NCI-H2029 treated with DMSO at 0.1 percent for 48 hours (cell line): ENCODE measurements around the gene INSM1.
A peak's percentile ranks its signal among the peaks of the same experiment; 100 is the strongest.

Experiments used
- DNase-seq: peaks from one replicate; lab custom pipeline; 2025; lab: John Stamatoyannopoulos, UW

Gene INSM1

GRCh38 chr20:20362774-20363433, 5.0 kb upstream of the INSM1 start:
- DNase-seq, result peak; percentile 91

GRCh38 chr20:20363434-20363798, 4.5 kb upstream of the INSM1 start:
- peak; percentile 75 for DNase-seq

DNA sequence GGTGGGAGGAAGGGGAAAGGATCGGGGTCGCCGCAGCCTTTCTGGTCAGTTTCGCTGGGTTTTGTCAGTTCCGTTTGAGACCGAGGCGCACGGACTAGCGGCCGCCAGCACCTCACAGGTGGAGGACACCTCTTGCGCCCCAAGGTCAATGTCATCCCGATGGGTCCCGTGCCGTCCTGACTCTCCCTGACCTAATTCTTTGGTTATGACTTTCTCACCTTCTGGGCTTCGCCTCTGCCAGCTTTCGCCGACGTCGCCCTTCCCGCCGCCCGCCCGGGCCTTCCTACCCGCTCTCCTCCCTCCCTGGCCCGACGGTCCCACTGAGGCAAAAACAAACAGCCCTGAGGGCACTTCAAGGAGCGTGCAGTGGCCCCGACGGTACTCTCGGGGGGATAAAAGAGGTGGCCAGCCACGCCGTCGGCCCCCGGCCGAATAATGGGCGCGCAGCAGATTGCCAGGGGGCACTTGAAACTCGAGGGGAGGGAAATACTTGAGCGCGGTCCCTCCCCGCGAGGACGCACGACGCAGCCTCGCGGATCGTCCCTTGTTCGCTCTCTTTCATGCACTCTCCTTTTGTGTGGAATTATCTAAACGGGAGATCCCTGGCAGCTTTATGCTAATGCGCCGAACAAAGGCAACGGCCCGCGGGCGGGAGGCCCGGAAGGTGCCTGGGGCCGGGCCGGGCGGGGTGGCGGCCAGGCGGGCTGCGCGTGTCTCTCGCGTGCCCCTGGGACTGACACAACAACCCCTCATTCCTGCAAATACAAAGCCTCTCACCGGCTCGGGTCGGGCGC, 3.9 kb upstream of the INSM1 start:
- peak; percentile 91 for DNase-seq

GRCh38 chr20:20364593-20365479, 3.1 kb upstream of the INSM1 start:
- DNase-seq, result no peak

DNA sequence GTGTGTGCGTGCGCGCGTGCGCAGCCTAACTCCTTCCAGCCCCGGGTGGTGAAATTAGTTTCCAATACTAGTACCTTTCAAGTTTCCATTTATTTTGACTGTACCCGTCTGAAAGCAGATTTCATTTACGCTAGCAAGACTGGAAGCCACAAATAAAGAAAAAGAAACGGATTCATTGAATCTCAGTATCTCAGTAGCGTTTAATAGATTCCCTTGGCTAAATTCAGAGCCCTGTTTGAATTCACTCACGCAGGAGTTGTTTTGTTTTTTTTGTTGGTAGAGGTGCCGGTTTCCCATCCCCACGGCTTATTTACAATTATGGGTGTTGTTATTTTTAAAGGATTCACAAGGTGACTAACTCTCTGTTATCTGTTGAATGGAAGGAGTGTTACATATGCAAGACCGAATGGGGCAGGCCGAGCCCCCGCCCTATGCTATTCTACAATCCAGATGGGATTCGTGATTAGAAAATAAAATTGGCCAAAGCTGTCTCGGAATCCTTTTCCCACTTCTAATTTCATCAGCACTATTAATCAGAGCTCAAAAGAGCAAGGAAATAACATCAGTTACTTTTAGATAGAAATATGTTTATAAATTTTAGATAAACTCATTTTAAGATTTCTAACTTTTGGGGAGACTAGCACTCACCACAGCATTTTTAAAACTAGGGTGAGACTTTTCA, 2.3 kb upstream of the INSM1 start:
- peak; percentile 53 for DNase-seq

GRCh38 chr20:20366551-20366875, 1.4 kb upstream of the INSM1 start:
- DNase-seq, result peak; percentile 43

GRCh38 chr20:20366876-20367574, 879 bp upstream of the INSM1 start:
- no peak for DNase-seq

DNA sequence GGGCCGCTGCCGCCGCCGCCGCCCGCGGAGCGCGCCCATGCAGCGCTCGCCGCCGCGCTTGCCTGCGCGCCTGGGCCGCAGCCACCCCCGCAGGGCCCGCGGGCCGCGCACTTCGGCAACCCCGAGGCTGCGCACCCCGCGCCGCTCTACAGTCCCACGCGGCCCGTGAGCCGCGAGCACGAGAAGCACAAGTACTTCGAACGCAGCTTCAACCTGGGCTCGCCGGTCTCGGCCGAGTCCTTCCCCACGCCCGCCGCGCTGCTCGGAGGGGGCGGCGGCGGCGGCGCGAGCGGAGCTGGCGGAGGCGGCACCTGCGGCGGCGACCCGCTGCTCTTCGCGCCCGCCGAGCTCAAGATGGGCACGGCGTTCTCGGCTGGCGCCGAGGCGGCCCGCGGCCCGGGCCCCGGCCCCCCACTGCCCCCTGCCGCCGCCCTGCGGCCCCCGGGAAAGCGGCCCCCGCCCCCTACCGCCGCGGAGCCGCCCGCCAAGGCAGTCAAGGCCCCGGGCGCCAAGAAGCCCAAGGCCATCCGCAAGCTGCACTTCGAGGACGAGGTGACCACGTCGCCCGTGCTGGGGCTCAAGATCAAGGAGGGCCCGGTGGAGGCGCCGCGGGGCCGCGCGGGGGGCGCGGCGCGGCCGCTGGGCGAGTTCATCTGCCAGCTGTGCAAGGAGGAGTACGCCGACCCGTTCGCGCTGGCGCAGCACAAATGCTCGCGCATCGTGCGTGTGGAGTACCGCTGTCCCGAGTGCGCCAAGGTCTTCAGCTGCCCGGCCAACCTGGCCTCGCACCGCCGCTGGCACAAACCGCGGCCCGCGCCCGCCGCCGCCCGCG, 730 bp downstream of the INSM1 start:
- no peak for DNase-seq

DNA sequence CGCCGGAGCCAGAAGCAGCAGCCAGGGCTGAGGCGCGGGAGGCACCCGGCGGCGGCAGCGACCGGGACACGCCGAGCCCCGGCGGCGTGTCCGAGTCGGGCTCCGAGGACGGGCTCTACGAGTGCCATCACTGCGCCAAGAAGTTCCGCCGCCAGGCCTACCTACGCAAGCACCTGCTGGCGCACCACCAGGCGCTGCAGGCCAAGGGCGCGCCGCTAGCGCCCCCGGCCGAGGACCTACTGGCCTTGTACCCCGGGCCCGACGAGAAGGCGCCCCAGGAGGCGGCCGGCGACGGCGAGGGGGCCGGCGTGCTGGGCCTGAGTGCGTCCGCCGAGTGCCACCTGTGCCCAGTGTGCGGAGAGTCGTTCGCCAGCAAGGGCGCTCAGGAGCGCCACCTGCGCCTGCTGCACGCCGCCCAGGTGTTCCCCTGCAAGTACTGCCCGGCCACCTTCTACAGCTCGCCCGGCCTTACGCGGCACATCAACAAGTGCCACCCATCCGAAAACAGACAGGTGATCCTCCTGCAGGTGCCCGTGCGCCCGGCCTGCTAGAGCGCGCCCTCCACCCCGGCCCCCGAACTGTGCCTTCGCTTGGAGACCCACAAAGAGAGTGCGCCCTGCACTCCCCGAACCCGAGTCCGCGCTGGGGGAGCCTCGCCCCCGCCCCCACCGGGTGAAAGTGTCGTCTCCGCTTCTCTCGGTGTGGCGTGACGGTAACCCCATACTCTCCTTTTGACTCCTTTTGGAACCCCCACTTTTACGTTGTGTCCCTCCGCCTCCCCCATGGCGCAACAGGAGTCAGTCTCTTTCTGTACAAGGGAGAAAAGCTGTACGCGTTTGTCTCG, 1.6 kb downstream of the INSM1 start:
- no peak for DNase-seq

DNA sequence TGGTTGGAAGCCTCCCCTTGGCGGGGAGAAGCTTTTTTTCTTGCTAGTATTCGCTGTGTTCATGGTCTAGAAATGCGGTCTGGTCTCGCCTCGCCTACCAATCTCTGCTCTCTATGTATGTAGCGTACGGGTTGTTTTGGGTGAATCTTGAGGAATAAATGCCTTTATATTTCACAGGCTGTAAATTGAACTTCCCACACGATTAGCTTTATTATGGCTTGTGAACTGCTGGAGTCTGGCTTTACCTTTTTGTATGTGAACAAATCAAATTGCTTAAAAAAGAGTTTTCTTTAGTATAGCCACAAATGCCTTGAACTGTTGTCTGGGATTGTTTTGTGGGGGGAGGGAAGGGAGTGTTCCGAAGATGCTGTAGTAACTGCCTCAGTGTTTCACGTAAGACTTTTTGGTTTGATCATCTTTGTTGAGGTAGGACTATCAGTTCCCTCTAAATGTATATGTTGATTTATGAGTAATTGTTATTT, 2.2 kb downstream of the INSM1 start:
- DNase-seq, result no peak

DNA sequence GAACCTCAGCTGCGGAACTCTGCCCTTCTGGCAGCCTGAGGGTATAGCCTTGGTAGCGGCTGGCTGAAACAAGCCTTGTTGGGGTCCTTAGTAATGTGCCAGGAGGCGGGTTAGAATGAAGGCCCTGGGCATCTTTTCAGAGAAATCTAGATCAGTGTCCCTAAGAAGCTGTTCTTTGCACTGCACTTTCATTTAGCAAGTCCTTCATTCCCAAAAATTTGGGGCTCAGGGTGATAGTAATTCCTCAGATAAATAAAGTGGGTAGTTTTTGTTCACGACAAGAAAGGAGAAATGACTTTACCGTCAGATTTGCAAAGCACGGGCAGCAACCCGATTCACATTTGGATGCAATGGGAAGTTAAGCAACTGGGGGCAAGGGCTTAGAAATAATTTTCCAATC, 3.2 kb downstream of the INSM1 start:
- no peak for DNase-seq

DNA sequence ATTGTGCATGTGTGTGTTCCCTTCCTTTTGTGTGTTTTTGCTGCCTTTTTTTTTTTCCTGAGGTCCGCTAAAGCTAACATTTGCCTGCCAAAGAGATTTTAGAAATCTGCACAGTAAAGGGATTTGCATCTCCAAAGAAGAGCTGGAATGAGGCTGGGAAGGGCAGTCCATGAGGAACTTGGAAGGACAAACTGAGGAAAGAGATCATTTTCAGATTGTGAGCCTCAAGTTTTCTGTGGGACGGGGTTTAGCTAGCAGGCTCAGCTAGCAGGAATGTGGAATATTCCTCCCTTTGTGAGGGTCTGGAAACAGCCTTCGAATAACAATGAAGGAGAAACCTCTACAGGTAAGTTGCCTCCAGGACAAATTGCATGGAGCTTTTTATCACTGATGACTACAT, 3.8 kb downstream of the INSM1 start:
- DNase-seq, result no peak

- DNase-seq, result no peak
These were observed 5.2 kb downstream of the INSM1 start for GRCh38 chr20:20373091-20373571.

- DNase-seq, result peak; percentile 90
These were observed 8.0 kb downstream of the INSM1 start for GRCh38 chr20:20375862-20376261.

DNA sequence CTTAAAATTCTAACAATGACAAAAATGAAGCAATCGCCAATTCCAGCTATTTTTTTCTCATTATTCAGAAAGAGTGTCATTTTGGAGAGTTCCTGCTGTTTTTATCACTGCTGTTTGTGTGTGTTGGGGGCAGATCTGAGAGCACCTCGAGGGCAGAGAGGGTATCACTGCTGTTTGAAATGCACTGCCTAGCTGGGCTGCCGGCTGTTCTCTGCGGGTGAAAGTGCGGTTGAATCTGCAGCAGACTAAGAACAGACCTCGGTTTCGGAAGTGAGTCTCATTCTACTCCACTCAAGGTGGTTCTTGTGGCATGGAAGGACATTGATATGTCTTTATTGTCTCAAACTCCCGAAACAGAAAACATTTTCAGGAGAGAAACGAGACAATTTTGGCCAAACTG, 18.3 kb downstream of the INSM1 start:
- DNase-seq, result no peak

DNA sequence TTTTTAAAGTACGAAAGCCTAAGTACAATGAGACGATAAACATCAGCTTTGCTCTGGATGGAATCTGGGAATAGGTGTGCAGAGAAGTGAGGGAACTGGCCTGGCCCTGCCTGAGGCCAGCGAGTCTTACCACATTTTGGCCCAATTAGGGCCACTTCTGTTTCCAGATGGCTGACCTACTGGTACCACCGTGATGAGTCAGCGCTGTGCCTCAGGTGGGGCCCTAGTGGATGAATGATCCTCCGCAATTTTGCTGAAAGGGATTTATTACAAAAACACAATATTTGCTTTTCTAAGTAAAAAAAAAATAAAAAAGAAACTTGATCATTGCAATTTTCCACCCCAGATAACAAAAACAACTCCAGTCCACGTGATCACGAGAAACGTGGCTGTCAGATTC, 22.5 kb downstream of the INSM1 start:
- DNase-seq, result no peak

DNA sequence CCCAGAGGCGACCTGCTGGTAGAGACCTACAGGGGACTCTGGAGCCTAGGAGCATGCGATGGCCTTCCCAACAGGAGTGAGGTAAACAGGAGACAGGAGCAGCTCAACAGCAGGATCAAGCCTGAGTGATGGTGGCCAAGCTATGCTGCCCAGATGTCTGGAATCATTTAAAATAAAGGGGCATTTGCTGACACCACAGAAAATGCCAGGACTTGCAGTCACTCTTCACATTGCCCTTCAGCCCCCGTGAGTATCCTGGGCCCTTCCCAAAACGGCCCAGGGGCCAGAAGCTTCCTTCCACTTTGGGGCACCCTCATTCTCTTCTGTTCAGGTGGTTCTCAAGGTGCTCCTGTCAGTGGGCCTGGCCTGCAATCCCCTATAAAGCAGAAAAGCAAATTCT, 23.2 kb downstream of the INSM1 start:
- no peak for DNase-seq

DNA sequence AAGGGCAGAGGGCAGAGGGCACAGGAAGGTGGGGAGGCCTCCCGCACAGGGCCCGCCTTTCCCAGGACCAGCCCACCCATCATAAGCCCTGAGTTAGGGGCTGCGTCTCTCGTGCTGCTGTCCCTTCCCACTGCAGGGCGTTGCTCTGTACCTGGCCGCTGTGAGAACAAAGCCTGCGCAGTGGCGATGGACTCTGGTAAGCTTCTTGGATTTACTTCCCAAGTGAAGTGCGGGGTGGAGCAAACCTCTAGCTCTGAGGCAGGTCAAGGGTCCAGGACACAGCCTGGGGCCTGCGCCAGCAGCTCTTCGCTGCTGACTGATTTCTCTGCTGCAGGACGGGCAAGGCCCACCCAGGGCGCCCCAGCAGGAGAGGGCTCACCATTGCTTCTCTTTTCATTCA, 23.9 kb downstream of the INSM1 start:
- DNase-seq, result no peak
